A549 (cell line): ENCODE measurements around the gene OTULINL.

Experiments
- BHLHE40 ChIP-seq: IDR thresholded peaks from 2 replicates; pipeline ENCODE4 v1.6.1; 2012; ENCODE audit warnings: low read depth, low read length, inconsistent platforms
- CEBPB ChIP-seq, 2 experiments: fragments of >200 bp in 1 of 2; sonication (Bioruptor Twin) in 1 of 2; formaldehyde crosslinking in 1 of 2; IDR thresholded peaks; 2 replicates each; pipeline ENCODE4 v1.6.1; 2012 to 2016
- FOSL2 ChIP-seq, 2 experiments: fragments of 450-650 bp in 1 of 2; fragments of >200 bp in 1 of 2; sonication (Bioruptor Twin) in 1 of 2; formaldehyde crosslinking; IDR thresholded peaks; 2 replicates each; pipeline versions ENCODE4 v1.5.0 to v1.6.1; 2016 to 2020; ENCODE audit warnings: mild to moderate bottlenecking in 1 of 2, moderate library complexity in 1 of 2
- HEYL ChIP-seq: fragments of 250-450 bp; sonication (Bioruptor Pico); IDR thresholded peaks from 2 replicates; pipeline ENCODE4 v1.8.0; 2021; ENCODE audit warnings: mild to moderate bottlenecking, moderate library complexity
- POLR2A ChIP-seq: IDR thresholded peaks from 2 replicates; pipeline ENCODE4 v1.6.1; 2012; ENCODE audit warnings: mild to moderate bottlenecking, low read length
- SMC3 ChIP-seq: fragments of >200 bp; sonication (Bioruptor Twin); formaldehyde crosslinking; IDR thresholded peaks from 3 replicates; pipeline ENCODE4 v1.6.1; 2018; ENCODE audit warnings: inconsistent platforms
- TF ChIP-seq, protein P1 (sequence below): fragments of >200 bp; sonication (Bioruptor Twin); formaldehyde crosslinking; IDR thresholded peaks from 3 replicates; pipeline ENCODE4 v1.5.1; 2016

DNA sequence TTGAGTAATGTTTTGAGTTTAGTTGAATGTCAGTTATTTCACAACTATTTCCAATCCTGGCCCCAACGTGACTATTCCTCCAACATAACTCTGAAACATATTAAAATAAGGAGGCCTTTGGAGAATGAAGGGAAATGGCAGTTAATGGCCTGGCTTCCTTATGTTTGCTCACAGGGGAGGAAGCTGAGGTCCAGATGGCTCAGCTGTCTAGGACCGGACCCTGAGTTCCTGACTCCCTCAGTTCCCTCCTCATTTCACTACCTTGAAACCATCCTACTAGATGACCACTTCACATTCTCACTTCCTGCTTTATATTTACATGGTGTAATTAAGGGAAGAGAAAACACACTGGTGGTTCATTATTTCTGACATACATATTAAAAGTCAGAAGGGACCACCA lies 6.6 kb downstream of the OTULINL start:
- TF ChIP-seq, protein P1, sequence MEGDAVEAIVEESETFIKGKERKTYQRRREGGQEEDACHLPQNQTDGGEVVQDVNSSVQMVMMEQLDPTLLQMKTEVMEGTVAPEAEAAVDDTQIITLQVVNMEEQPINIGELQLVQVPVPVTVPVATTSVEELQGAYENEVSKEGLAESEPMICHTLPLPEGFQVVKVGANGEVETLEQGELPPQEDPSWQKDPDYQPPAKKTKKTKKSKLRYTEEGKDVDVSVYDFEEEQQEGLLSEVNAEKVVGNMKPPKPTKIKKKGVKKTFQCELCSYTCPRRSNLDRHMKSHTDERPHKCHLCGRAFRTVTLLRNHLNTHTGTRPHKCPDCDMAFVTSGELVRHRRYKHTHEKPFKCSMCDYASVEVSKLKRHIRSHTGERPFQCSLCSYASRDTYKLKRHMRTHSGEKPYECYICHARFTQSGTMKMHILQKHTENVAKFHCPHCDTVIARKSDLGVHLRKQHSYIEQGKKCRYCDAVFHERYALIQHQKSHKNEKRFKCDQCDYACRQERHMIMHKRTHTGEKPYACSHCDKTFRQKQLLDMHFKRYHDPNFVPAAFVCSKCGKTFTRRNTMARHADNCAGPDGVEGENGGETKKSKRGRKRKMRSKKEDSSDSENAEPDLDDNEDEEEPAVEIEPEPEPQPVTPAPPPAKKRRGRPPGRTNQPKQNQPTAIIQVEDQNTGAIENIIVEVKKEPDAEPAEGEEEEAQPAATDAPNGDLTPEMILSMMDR = no peak
- no peak for TF ChIP-seq SMC3
- TF ChIP-seq CEBPB (IDR thresholded peaks at IDR 0.05) = no peak
- no peak for TF ChIP-seq HEYL (CRISPR knock-in tag)
- no peak for TF ChIP-seq BHLHE40
- no peak for TF ChIP-seq FOSL2 (IDR thresholded peaks at IDR 0.05)
- no peak for TF ChIP-seq FOSL2 (CRISPR knock-in tag; IDR thresholded peaks at IDR 0.05)
- no peak for TF ChIP-seq POLR2A
